22Rv1 (cell line): ENCODE measurements around the gene HRH2.
"Not testable (repeated sequence)": the region's sequence is repeated elsewhere in the genome, so short reads cannot be mapped to it uniquely, and the experiment has no call there.

Experiments
- H3K27ac ChIP-seq: fragments of 450-650 bp; 2 replicates; pipeline ENCODE4 v1.5.1; 2017
- ZFX ChIP-seq: fragments of 450-650 bp; IDR thresholded peaks from 2 replicates; pipeline ENCODE4 v1.6.1; 2017; ENCODE audit warnings: antibody characterized with exemption, borderline replicate concordance
- TF ChIP-seq, protein P1 (sequence below): fragments of 450-650 bp; IDR thresholded peaks from 2 replicates; pipeline ENCODE4 v1.5.1; 2017; ENCODE audit warnings: mild to moderate bottlenecking

The HRH2 gene

DNA sequence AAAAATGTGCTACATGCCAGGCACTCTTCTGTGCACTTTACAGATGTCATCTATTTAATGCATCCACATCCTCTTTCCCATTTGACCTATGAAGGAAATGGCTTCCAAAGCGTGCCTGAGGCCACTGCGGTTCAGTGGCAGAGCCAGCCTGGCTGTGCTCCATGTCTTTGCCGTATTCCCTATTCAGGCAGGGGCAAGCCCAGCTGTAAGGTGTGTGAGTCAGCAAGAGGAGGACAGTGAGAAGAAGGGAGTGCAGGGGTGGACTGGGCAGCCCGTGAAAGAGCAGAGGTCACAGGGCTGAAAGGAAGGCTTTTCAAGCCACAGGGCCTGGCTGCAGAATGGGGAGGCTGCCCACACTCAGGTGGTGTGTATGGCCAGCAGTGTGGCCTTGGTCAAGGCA lies 91.7 kb downstream of the HRH2 start:
- TF ChIP-seq ZFX, result no peak
- TF ChIP-seq, protein P1, sequence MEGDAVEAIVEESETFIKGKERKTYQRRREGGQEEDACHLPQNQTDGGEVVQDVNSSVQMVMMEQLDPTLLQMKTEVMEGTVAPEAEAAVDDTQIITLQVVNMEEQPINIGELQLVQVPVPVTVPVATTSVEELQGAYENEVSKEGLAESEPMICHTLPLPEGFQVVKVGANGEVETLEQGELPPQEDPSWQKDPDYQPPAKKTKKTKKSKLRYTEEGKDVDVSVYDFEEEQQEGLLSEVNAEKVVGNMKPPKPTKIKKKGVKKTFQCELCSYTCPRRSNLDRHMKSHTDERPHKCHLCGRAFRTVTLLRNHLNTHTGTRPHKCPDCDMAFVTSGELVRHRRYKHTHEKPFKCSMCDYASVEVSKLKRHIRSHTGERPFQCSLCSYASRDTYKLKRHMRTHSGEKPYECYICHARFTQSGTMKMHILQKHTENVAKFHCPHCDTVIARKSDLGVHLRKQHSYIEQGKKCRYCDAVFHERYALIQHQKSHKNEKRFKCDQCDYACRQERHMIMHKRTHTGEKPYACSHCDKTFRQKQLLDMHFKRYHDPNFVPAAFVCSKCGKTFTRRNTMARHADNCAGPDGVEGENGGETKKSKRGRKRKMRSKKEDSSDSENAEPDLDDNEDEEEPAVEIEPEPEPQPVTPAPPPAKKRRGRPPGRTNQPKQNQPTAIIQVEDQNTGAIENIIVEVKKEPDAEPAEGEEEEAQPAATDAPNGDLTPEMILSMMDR, result no peak
- no peak overlapping the region for H3K27ac ChIP-seq

DNA sequence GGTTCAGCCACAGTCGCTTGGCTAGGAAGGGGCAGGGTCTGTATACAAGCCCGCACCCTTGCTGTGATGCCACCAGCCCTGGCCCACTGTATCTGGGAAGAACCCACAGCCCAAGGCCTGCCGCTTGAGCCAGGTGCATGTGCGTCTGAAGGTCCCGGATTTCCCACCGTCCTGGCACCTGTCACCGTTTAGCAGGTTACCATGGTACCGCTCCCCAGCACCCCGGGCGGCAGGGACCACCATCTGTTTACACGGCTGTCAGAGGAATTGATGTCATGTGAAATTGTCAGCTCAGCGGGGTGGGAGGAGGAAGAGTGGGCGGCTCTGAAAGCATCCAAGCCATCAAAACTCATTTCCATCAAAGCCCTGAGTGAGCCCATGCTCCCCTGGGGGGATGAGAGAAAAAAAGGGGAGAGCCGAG lies 92.7 kb downstream of the HRH2 start:
- no peak overlapping the region for H3K27ac ChIP-seq
- TF ChIP-seq ZFX, result no peak
- TF ChIP-seq, protein P1, result no peak

DNA sequence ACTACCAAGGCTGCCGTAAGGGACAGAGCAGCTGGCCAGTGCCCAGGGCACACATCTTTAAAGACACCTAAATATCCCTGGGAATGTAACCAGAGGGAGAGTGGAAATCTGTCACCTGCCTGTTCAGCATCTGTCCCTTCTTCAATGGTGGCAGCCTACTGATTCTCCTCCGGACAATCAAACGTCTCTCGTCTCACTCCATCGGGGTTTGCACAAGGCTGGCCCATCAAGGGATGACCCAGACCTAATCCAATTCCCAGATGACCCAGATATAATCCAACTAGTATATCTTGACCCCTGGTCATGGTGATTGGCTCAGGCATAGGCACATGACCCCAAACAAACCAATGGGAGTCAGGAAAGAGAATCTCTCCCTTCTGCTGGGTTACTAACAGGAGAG lies 93.5 kb downstream of the HRH2 start:
- no peak overlapping the region for H3K27ac ChIP-seq
- TF ChIP-seq ZFX, result no peak
- TF ChIP-seq, protein P1, result no peak

DNA sequence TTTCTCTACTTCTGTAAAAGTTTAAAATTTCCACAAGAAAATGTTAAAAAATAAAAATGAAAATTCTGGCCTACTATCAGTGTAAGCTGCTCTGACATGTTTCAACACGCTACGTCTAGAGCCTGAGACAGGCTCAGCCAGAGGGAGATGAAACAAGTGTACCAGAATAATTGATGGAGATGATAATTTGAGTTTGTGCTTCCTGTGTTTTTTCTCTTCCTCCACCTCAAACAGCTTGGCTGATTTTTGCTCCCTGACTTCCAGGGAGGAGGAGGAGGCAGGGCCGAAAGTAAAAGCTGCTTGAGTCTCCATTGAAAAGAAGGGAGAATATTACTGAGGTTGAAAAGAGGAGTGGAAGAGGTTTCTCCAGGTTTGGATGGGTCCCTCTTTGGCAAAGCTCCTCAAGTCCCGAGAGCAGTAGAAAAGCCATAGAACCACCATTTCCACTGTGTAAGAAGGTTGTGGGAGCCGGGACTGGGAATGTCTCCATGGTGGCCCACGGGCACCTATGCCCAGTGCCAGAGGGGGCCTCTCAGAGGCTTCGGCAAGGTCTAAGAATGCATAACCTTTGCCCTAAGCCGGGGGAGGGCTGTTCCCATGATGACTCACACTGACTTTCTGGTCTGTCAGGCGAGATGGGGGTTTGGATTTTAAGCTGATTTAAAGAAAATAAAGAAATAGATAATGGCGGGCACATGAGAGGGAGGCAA lies 95.1 kb downstream of the HRH2 start:
- H3K27ac ChIP-seq, result no peak overlapping the region
- TF ChIP-seq, protein P1, result no peak
- no peak for TF ChIP-seq ZFX

DNA sequence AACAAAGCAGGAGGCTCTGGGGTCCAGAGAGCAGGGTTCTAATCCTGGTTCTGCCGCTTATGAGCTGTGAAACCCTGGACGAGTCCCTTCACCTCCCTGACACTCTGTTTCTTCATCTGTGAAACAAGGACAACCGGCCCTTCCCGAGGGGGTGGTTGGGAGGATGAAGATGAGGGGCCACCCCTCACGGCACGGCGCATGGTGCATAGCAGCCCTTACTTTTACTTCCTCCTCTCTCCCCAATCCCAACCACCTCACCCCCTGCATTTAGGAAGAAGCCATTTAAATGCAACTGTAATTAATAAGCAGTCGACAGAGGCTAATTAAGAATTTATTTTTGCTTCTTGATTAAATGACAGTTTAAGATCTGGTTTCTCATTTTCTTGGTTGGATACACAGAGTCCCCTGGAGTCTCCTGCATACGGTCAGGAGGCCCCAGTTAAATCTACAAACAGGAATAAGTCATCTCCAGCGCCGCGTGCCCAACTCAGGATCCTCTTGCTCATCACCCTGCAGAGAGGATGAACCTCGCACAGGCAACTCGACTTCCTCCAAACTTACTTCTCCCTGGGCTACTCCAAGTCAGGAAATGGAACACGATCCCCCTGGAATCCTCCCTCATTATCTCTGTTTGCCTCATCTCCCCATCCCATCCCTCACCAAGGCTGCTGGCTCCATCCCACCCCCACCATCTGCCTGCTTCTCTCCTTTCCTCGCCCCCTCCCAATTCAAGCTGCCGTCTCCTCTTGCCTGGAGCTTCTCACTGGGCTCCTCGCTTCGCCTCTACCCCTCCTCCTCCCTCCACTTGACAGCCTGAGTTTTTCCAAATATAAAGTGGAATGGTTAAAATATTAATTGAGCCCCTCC lies 95.9 kb downstream of the HRH2 start:
- TF ChIP-seq ZFX, result no peak
- TF ChIP-seq, protein P1, result no peak
- no peak overlapping the region for H3K27ac ChIP-seq

DNA sequence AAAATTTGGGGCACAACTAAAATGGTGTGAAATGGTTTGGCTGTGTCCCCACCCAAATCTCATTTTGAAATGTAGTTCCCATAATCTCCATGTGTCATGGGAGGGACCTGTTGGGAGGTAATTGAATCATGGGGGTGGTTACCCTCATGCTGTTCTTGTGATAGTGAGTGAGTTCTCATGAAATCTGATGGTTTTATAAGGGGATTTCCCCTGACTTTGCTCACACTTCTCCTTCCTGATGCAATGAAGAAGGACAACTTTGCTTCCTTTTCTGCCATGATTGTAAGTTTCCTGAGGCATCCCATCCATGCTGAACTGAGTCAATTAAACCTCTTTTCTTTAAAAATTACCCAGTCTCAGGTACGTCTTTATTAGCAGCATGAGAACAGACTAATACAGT lies 102.1 kb downstream of the HRH2 start:
- H3K27ac ChIP-seq, result not testable (repeated sequence)
